Caco-2 (cell line): ENCODE data around the gene SLC35B4. TPM values are rescaled to one million over a fixed set of nuclear protein-coding genes. Genes with fewer than 3 reads are reported as not detected.

Experiments
- BruUV-seq: library from RNA; stranded (reverse); fragments of 400-500 nt; replicated peaks from 2 replicates; lab custom pipeline; 2021; lab: Mats Ljungman, UMichigan
- CTCF ChIA-PET: fragments of 300-600 bp; sonication (Branson Sonifier 250); formaldehyde crosslinking; loops from one replicate; lab custom pipeline; 2022; ENCODE audit warnings: antibody characterized with exemption; lab: Charles Lee
- POLR2A ChIA-PET: fragments of 300-600 bp; sonication (Branson Sonifier 250); formaldehyde crosslinking; loops from one replicate; lab custom pipeline; 2022; ENCODE audit warnings: antibody characterized with exemption; lab: Charles Lee
- DNase-seq, 2 experiments: peaks; one replicate each; pipeline versions ENCODE4 v3.0.0 to v3.0.0-alpha.2; 2020 to 2022
- H3K27me3 ChIP-seq: replicated peaks from 2 replicates; pipeline ENCODE4 v1.6.0; 2011; ENCODE audit warnings: low read length; ENCODE audit not compliant: control insufficient read depth, insufficient read depth
- H3K36me3 ChIP-seq: 2 replicates; pipeline ENCODE4 v1.5.1; 2011; ENCODE audit warnings: low read length; ENCODE audit not compliant: control insufficient read depth, insufficient read depth
- H3K4me1 ChIP-seq: fragments of 250-450 bp; sonication (Bioruptor Pico); 2 replicates; pipeline ENCODE4 v1.5.1; 2020; ENCODE audit warnings: mild to moderate bottlenecking
- H3K4me3 ChIP-seq: 2 replicates; pipeline ENCODE4 v1.5.1; 2011; ENCODE audit warnings: low read depth, mild to moderate bottlenecking, control low read depth, low read length
- H3K9me3 ChIP-seq: fragments of 250-450 bp; sonication (Bioruptor Pico); 2 replicates; pipeline ENCODE4 v1.5.1; 2020; ENCODE audit warnings: mild to moderate bottlenecking, moderate library complexity
- H3K27ac Mint-ChIP-seq: one replicate; pipeline ENCODE4 v1.8.0; 2022; ENCODE audit warnings: mixed read lengths; ENCODE audit not compliant: unreplicated experiment
- H3K27me3 Mint-ChIP-seq: one replicate; pipeline ENCODE4 v1.8.0; 2022; ENCODE audit warnings: mixed read lengths; ENCODE audit not compliant: insufficient read depth, unreplicated experiment
- H3K36me3 Mint-ChIP-seq: one replicate; pipeline ENCODE4 v1.8.0; 2022; ENCODE audit warnings: mild to moderate bottlenecking, mixed read lengths; ENCODE audit not compliant: insufficient read depth, unreplicated experiment
- H3K4me1 Mint-ChIP-seq: one replicate; pipeline ENCODE4 v1.8.0; 2022; ENCODE audit warnings: low read depth, mixed read lengths; ENCODE audit not compliant: unreplicated experiment
- H3K4me3 Mint-ChIP-seq: one replicate; pipeline ENCODE4 v1.8.0; 2022; ENCODE audit warnings: mild to moderate bottlenecking, moderate library complexity, mixed read lengths; ENCODE audit not compliant: unreplicated experiment
- H3K9me3 Mint-ChIP-seq: one replicate; pipeline ENCODE4 v1.8.0; 2022; ENCODE audit warnings: mixed read lengths; ENCODE audit not compliant: unreplicated experiment
- intact Hi-C: fragments of 100-400 bp; cut with micrococcal nuclease; formaldehyde crosslinking; loops from one replicate; pipeline ENCODE4 v1.10.0; 2022; ENCODE audit not compliant: unreplicated experiment
- total RNA-seq: library from RNA; stranded (reverse); gene quantifications from 2 replicates; pipeline ENCODE4 v1.2.3, GENCODE V29; 2022
- TF ChIP-seq, protein P1 (sequence below), 2 experiments: fragments of 200-600 bp in 1 of 2; IDR thresholded peaks; 1 replicate in 1 of 2; 2 replicates in 1 of 2; pipeline versions ENCODE4 v1.5.1 to v1.8.0; 2011 to 2022; ENCODE audit warnings: antibody characterized with exemption in 1 of 2, control low read depth in 1 of 2, inconsistent platforms in 1 of 2, low read depth in 1 of 2, low read length in 1 of 2, mild to moderate bottlenecking in 1 of 2, moderate library complexity in 1 of 2; ENCODE audit not compliant: insufficient read depth in 1 of 2, severe bottlenecking in 1 of 2, unreplicated experiment in 1 of 2

The SLC35B4 gene
- total RNA-seq, 1 experiment from 2014 or later, result 18.2 TPM

- no peak overlapping the region for H3K27ac Mint-ChIP-seq
- peaks cover 5% of the 10 kb centered on the region for H3K4me1 Mint-ChIP-seq
- H3K36me3 Mint-ChIP-seq, result no peaks in the 10 kb centered on the region
- no peaks in the 10 kb centered on the region for H3K36me3 ChIP-seq
- no peak for DNase-seq
- intact Hi-C loops, result no loop called here
- no peaks in the 10 kb centered on the region for H3K9me3 ChIP-seq
- BruUV-seq, result no TSS peak
- no peaks in the 10 kb centered on the region for H3K9me3 Mint-ChIP-seq
- ChIA-PET POLR2A (no interaction called here), CTCF (no interaction called here)
- no peak overlapping the region for H3K4me3 ChIP-seq
- no peaks in the 10 kb centered on the region for H3K27me3 ChIP-seq
- no peak overlapping the region for H3K4me3 Mint-ChIP-seq
- H3K27me3 Mint-ChIP-seq, result no peaks in the 10 kb centered on the region
- TF ChIP-seq, protein P1, sequence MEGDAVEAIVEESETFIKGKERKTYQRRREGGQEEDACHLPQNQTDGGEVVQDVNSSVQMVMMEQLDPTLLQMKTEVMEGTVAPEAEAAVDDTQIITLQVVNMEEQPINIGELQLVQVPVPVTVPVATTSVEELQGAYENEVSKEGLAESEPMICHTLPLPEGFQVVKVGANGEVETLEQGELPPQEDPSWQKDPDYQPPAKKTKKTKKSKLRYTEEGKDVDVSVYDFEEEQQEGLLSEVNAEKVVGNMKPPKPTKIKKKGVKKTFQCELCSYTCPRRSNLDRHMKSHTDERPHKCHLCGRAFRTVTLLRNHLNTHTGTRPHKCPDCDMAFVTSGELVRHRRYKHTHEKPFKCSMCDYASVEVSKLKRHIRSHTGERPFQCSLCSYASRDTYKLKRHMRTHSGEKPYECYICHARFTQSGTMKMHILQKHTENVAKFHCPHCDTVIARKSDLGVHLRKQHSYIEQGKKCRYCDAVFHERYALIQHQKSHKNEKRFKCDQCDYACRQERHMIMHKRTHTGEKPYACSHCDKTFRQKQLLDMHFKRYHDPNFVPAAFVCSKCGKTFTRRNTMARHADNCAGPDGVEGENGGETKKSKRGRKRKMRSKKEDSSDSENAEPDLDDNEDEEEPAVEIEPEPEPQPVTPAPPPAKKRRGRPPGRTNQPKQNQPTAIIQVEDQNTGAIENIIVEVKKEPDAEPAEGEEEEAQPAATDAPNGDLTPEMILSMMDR (IDR thresholded peaks at IDR 0.05; ENCODE audit: insufficient read depth in 1 of 2, low read depth in 1 of 2, low read length in 1 of 2, severe bottlenecking in 1 of 2, unreplicated experiment in 1 of 2), result no peak
- H3K4me1 ChIP-seq, result no peaks in the 10 kb centered on the region
These were observed 4.0 kb downstream of the SLC35B4 start for GRCh38 chr7:134312717-134313116.

GRCh38 chr7:134311807-134312206, 4.9 kb downstream of the SLC35B4 start:
- Histone ChIP-seq H3K36me3 (no peaks in the 10 kb centered on the region), H3K9me3 (no peaks in the 10 kb centered on the region), H3K27me3 (no peaks in the 10 kb centered on the region), H3K4me1 (no peaks in the 10 kb centered on the region), H3K4me3 (no peak overlapping the region)
- ChIA-PET POLR2A (no interaction called here), CTCF (no interaction called here)
- H3K9me3 Mint-ChIP-seq, result no peaks in the 10 kb centered on the region
- H3K4me1 Mint-ChIP-seq, result no peaks in the 10 kb centered on the region
- H3K36me3 Mint-ChIP-seq, result no peaks in the 10 kb centered on the region
- no peaks in the 10 kb centered on the region for H3K27me3 Mint-ChIP-seq
- DNase-seq, result no peak
- intact Hi-C loops, result no loop called here
- H3K27ac Mint-ChIP-seq, result no peak overlapping the region
- TF ChIP-seq, protein P1 (IDR thresholded peaks at IDR 0.05; ENCODE audit: insufficient read depth in 1 of 2, low read depth in 1 of 2, low read length in 1 of 2, severe bottlenecking in 1 of 2, unreplicated experiment in 1 of 2), result no peak
- no peak overlapping the region for H3K4me3 Mint-ChIP-seq
- no TSS peak for BruUV-seq

DNA sequence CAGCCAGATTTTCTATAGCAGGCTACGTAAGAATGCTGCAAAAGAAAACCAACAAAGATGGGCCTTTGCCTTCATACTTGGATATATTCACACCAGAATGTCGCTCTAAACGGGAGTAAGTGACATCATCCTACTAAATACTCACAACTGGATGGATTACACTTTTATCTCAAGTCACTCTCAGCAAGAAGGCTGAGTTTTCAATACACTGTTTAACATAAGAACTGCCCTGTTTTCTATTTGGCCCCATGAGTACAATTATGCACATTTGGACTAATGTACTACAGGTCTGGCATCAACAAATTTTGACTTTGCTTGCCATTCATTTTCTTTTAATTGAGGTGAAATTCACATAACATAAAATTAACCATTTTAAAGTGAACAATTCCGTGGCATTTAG, 8.2 kb downstream of the SLC35B4 start:
- H3K4me1 ChIP-seq, result no peaks in the 10 kb centered on the region
- H3K9me3 ChIP-seq, result no peaks in the 10 kb centered on the region
- H3K4me3 ChIP-seq, result no peak overlapping the region
- TF ChIP-seq, protein P1 (IDR thresholded peaks at IDR 0.05; ENCODE audit: insufficient read depth in 1 of 2, low read depth in 1 of 2, low read length in 1 of 2, severe bottlenecking in 1 of 2, unreplicated experiment in 1 of 2), result no peak
- intact Hi-C loops, result no loop called here
- DNase-seq, result no peak
- no peaks in the 10 kb centered on the region for H3K36me3 ChIP-seq
- Mint-ChIP-seq H3K9me3 (no peaks in the 10 kb centered on the region), H3K36me3 (peaks cover 14% of the 10 kb centered on the region), H3K4me1 (no peaks in the 10 kb centered on the region), H3K27me3 (no peaks in the 10 kb centered on the region), H3K27ac (no peak overlapping the region), H3K4me3 (no peak overlapping the region)
- no TSS peak for BruUV-seq
- no peaks in the 10 kb centered on the region for H3K27me3 ChIP-seq
- ChIA-PET CTCF (no interaction called here), POLR2A (no interaction called here)
